Superior temporal gyrus (tissue), 1 donor: Measurements from ENCODE around the gene ZSCAN10.
A peak's percentile ranks its signal among the peaks of the same experiment; 100 is the strongest.
"Not testable (repeated sequence)": the region's sequence is repeated elsewhere in the genome, so short reads cannot be mapped to it uniquely, and the experiment has no call there.

Experiments
- DNase-seq: peaks from one replicate; pipeline ENCODE4 v3.0.0-alpha.2; 2016; ENCODE audit errors: extremely low spot score

Gene ZSCAN10

DNA sequence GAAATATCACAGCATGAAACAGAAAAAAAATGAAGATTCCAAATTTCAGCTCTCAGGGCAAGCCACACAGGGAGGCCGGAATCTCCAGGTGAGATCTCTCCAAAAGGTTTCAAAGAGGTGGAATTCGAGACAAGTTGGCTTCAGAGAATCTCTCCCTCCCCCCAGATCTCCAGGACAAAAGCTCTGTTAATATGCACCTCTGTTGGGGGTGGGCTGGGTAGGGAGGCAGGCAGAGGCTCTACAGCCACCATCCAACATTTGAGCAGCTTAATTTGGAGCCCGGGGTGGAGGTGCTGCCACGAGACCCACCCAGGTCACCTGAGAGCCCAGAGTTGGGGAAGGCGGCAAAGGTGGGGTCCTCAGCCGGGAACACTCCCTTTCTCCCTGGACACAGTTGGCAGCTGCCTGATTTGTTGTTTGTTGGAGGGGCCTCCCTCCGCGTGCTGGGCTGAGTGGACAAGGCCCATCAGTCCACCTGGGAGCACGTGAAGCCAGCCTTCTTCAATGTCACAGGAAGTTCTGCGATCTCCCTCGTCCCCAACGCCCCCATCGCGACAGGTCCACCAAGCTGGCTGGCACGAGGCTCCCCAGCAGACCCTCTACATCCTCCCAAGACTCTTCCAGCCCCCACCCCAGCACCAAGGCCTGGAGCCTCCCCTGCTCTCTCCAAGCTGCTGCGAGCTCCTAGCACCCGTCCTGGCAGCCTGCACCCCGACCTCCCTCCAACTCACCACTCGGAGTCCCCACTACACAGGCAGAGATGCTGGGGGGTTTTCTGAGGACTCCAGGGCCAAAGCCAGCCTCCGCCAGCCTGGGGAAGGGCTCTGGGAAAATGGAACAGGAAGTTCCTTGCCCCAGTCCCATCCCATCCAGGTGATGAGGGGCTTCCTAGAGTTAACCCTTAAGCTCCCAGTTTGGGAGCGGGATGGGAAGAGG, at the start of gene ZSCAN10:
TSS of gene ZSCAN10 (minus strand) at position 836 of the 936 bp plus-strand sequence. CDS start 6,357 bp downstream, outside the sequence.
- no peak for DNase-seq

DNA sequence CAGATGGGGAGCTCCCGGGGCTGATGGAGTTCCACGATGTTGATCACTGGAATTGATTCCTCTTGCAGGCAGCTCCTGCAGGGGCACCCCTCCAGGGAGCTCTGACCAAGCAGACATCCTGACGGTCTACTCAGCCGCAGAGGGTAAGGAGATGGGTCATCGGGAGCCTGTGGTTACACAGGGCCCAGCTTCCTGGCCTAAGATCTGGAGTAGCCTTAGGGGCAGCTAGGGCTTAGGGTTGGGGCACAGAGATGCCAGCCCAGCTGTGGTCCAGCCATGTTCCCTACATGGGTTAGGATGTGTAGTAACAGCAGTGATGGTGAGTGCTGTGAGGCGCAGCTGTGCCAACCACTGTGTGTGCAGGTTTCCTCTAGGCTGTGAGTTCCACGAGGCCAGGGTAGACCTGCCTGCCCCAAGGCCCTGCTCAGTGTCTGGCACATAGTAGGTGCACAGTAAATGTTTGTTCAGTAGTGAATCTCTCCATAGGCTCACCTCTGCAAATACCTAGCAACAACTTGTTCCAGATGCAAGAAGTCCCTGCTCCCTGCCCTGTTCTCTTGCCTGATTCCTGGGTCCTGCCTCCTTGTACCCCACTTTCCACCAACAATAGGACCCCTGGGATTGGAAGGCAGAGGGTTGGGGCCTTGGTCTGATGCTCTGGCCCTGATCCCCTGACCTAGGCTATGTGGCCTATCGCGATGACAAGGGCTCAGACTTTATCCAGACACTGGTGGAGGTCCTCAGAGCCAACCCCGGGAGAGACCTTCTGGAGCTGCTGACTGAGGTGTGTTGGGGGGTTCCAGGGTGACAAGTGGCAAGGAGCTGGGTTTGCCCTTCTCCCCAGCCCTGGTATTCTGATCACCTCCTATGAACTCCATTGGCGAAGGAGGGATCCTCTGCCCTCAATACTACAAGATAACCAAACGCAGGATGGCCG, 49.4 kb upstream of the ZSCAN10 start:
- no peak for DNase-seq

DNA sequence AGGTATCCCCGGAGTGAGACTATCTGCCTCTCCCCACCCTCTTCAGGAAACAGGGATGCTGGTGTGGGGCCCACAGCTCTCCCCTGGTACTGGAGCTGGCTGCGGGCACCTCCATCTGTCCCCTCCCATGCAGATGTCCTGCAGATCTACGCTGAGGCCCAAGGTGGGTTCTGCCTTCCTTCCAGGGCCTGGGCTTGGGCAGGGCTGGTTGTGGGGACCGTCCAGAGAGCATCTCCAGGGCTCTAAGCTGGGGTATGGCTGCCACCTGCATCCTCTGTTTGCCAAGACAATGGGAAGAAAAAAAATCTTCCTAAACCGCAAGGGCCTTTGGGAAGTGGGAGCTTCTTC, 48.6 kb upstream of the ZSCAN10 start:
- no peak for DNase-seq

DNA sequence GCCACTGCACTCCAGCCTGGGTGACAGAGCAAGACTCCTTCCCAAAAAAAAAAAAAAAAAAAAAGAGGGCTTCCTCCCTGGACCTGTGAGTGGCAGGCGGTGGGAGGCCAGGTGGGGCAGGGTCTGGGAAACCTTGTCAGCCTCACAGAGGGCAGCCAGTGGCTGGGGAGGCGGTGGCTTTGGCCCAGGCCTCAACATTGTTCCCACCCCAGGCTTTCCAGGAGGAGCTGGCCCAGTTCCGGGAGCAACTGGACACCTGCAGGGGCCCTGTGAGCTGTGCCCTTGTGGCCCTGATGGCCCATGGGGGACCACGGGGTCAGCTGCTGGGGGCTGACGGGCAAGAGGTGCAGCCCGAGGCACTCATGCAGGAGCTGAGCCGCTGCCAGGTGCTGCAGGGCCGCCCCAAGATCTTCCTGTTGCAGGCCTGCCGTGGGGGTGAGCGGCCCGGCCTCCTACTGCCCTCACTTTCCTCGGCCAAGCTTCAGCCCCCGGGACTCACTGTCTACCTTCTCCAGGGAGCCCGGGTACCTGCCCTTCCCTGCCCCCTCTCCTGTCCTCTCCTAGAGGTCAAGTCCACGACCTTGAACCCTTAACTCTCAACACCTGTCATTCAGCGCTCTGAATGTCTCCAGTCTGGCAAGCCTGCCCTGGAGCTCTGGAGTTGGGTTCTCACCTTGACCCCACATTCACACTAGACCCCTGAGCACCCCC, 48.1 kb upstream of the ZSCAN10 start:
- DNase-seq, result no peak

DNA sequence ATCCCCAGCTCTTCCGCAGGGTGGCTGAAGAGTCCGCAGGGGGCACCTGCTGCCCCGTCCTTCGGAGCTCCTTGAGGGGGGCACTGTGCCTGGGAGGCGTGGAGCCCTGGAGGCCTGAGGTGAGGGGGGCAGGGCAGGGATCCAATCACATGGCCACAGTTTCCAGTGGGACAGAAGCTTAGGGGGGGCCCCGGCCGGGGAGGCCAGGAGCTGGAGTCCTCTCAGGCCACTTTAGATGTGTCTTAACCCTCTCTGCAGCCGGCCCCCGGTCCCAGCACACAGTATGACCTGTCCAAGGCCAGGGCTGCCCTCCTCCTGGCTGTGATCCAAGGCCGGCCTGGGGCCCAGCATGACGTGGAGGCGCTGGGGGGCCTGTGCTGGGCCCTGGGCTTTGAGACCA, 46.6 kb upstream of the ZSCAN10 start:
- DNase-seq, result no peak

DNA sequence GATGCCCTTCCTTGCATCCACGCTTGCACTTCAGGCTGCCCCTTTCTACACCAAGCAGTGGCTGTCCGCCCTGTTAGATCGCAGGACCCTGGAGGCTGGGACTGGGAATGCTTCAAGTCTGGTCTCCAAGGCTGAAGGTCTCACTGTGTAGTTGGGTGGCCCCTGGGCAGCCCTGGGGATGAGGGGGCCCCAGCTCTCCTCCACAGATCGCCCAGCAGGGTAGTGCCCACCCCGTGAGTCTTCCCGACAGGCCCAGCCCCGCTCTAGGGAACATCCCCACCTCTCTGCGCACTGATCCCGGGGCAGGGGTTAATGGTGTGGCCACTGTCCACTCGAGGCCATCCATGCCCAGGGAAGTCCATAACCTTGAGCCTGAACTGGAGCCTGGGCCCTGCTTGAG, 46.1 kb upstream of the ZSCAN10 start:
- DNase-seq, result no peak

DNA sequence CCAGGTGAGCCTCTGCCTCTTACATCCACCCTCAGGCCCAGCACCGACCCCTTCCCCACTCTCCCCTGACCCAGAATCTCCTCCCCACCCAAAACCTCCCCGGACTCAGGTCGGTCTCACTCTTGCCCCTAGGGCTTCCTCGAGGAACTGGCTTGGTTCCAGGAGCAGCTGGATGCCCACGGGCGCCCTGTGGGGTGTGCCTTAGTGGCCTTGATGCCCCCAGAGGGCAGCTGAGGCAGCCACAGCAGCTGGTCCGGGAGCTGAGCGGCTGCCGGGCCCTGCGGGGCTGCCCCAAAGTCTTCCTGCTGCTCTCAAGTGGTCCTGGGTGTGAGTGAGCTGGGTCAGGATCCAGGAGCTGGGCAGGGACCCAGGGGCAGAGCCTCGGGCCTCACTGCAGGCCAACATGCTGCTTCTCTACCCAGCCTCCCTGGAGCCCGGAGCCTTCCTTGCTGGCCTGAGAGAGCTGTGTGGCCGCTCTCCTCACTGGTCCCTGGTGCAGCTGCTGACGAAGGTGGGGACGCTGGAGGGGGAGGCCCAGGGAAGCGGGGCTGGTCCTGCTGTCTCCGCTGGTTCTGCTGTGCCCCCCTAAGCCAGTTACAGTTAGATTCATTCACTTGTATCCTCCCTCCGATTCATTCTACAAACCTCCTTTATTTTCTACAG, 45.4 kb upstream of the ZSCAN10 start:
- DNase-seq, result no peak

DNA sequence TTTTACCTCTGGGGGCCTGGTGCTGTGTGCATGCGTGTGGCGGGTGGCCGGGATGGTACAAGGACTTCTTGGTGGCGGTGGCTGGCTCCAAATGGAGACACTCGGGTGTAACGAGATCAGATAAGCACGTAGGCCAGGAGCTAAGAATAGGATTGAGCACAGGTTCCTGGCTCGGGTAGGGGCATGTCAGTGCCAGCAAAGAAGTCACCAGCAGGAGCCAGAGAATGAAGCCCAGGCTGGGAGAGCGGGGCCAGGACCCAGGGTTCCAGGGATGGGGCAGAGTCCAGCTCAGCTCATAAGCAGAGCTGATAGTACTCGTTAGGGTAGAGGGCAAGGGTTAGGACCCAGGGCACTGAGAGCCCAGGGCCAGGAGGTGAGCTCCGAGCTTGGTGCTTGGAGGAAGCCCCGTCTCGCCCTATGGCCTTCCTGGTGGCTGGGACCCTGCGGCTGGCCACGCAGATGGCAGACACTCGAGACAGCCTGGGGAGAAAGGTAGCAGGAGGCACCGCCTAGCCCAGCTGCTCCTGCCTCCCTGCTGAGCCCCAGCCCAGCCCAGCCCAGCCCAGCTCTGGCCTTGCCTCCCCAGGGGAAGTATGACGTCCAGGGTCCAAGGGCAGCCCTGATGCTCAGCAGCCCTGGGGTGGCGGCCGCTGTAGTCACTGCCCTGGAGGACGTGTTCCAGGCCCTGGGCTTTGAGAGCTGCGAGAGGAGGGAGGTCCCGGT, 44.7 kb upstream of the ZSCAN10 start:
- no peak for DNase-seq

DNA sequence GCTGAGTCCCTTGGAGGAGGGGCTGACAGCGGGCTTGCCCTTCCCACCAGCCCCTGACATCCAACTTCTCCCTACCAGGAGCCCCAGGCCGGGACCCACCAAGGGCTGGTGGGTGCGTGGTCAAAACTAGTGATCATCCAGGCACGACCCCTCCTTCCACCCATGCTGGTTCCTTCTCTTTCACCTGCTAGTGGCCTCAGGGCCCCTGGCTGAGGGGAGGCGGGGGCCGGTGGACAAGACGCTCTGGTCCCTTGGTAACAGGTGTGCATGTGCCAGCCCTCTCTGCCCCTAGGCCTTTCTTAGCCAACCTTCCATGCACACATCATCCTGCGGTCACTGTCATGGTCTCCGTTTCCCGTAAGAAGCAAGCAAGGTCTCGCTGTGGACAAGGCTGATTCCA, 44.1 kb upstream of the ZSCAN10 start:
- DNase-seq, result no peak

DNA sequence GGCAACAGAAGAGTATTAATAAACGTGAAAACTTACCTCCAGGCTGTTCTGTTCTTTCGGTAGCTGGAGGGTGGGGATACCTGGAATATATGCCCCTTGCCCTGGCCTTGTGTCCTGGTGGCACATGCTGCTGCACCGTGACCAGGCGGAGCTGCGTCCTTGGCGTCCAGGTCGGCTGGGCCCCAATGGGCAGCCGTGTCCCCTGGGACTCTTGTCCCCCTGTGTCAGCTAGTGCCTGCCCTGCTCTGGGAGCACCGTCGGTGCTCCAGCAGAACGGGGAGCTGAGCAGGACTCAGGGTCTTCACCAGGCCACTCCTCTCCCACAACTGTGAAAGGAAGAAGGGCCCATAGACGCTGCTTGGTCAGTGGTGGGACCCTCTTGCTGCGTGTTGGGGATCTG, 43.7 kb upstream of the ZSCAN10 start:
- no peak for DNase-seq

DNA sequence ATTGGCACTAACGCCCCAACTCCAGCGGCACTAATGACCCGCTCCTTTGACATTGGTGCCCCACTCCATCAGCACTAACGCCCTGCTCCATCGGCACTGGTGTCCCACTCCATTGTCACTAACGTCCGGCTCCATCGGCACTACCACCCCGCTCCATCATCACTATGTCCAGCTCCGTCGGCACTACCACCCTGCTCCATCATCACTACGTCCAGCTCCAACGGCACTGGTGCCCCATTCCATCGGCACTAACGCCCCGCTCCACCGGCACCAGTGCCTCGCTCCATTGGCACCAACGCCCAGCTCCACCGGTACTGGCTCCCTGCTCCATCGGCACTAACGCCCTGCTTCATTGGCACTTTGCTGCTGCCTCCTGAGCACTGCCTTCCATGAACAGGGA, 43.2 kb upstream of the ZSCAN10 start:
- DNase-seq, result no peak

DNA sequence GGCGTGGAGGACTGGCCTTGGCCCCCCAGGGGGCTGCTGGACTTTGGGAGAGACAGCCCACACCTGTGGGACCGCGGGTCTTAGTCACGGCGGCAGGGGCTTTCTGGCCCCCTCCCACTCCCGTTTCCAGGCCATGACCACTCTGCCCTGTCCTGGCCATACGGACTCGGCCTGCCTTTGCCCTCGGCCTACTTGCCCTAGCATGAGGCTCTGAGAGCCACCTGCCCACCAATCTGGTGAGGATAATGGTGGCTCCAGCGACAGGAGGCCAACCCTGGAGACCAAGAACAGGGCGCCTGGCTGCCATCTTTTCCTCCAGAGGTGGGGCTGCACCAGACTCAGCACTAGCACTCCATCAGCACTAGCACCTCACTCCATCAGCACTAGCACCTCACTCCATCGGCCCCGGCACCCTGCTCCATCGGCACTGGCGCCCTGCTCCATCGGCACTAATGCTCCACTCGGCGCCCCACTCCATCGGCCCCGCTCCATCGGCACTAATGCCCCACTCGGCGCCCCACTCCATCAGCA, 42.8 kb upstream of the ZSCAN10 start:
- no peak for DNase-seq

DNA sequence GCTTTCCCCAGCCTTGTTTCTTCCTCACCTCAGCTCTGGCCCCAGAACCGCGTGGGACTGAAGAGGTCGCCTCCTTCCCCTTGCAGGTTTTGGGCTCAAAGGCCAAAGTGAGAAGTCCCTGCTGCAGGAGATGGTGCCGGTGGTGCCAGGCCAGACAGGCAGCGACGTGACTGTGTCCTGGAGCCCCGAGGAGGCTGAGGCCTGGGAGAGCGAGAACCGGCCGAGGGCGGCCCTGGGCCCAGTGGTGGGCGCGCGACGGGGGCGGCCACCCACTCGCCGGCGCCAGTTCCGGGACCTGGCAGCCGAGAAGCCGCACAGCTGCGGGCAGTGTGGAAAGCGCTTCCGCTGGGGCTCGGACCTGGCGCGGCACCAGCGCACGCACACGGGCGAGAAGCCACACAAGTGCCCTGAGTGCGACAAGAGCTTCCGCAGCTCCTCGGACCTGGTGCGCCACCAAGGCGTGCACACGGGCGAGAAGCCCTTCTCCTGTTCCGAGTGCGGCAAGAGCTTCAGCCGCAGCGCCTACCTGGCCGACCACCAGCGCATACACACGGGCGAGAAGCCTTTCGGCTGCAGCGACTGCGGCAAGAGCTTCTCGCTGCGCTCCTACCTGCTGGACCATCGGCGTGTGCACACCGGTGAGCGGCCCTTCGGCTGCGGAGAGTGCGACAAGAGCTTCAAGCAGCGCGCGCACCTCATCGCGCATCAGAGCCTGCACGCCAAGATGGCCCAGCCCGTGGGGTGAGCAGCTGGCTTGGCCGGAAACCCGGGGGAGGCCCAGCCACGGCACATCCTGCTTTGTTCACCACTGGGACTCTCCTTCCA, 41.7 kb upstream of the ZSCAN10 start:
- no peak for DNase-seq

DNA sequence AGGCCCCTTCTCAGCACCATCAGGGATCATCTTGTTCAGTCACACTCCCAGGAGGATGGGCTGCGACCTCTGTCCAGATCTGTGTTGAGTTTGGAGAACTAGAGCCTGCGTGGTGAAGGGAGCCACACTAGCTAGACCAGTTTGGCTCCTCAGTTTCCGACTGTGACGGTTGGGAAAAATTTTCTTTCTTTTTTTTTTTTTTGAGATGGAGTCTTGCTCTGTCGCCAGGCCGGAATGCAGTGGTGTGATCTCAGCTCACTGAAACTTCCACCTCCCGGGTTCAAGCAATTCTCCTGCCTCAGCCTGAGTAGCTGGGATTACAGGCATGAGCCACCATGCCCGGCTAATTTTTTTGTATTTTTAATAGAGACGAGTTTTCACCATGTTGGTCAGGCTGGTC, 40.5 kb upstream of the ZSCAN10 start:
- DNase-seq, result not testable (repeated sequence)

DNA sequence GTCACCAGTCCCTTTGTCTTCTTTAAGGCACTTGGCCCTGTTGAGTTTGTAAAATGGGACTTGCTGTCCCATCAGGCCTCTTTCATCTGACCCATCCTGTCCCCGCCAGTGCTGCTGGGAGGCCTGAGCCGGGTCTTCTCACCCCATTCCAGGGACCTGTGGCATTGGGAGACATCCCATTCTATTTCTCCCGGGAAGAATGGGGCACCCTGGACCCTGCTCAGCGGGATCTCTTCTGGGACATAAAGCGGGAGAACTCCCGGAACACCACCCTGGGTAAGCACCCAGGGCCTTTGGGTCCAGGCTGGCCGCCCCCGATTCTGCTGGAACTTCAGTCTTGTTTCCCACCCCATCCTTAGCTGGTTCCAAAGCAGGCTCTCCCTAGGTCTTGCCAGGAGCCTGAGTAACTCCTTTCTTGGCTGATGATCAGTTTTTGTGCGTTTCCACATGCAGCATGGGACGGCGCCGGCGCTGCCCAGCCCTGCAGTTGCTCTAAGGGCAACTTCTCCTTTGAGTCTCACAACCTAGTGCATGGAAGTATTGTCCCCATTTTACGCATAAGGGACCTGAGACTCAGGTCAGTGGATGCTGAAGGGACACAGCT, 39.8 kb upstream of the ZSCAN10 start:
- no peak for DNase-seq

DNA sequence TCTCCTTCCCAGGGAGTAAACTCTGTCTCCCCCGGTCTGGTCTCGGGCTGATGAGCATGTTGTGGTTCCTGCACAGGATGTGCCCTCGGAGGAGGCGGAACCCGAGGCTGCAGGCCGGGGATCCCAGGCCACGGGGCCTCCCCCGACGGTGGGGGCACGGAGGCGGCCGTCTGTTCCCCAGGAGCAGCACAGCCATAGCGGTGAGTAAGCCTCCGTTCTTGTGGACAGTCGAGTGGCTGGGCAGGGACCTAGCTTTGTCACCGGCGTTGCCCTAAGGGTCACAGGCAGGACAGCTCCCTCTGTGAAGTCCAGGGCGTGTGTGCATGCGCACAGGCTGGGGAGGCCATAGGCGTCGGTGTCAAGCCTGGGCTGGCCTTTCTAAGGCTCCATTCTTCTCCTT, 39.2 kb upstream of the ZSCAN10 start:
- no peak for DNase-seq

DNA sequence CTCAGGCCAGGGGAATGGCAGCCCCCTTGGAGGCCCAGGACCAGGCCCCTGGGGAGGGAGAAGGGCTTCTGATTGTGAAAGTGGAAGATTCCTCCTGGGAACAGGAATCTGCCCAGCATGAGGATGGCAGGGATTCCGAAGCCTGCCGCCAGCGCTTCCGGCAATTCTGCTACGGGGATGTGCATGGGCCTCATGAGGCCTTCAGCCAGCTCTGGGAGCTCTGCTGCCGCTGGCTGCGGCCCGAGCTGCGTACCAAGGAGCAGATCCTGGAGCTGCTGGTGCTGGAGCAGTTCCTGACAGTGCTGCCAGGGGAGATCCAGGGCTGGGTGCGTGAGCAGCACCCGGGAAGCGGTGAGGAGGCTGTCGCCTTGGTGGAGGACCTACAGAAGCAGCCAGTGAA, 38.2 kb upstream of the ZSCAN10 start:
- no peak for DNase-seq

DNA sequence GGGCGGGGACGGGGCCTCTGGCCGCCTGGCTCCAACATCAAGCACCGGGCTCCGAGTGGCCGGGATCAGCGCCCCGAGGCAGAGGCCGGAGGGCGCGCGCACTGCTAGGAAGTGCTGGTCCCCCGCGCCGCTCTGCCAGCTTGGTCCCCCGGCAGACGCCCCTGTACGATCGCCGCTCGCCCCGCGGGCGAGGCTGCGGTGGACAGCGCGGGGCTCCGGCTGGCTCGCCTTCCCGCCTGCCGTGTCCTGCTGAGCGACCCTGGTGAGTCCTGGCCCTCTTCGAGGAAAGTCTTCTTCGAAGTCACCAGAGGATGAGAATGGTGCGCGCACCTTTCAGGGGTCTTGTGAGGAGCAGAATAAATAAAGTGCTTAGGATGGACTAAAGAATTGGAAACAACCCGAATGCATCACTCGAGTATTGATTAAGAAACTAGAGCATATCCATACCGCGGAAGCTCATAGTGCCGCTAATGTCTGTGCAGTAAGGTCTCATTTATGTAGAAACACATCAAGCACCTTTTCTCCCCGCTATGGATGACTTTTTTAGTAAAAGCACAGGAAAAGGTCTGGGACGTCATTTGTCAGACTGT, 36.1 kb upstream of the ZSCAN10 start:
- DNase-seq, result peak; percentile 50
